Right lobe of liver (tissue), 6 donors: Measurements from ENCODE around the gene STX11. TPM values are rescaled to one million over a fixed set of nuclear protein-coding genes. Genes with fewer than 3 reads are reported as not detected.

Experiments
- ATAC-seq, 4 donors: fragments of 200-7000 bp; cut with Tn5 transposase; one replicate each; pipeline ENCODE4 v1.9.1; 2020; ENCODE audit warnings: mild to moderate bottlenecking in 4 of 4, moderate library complexity in 4 of 4
- DNase-seq, 3 donors: peaks; one replicate each; pipeline ENCODE4 v3.0.0-alpha.2; 2020
- H3K27ac ChIP-seq, 3 donors: fragments of 200-600 bp; one replicate each; pipeline ENCODE4 v1.8.0; 2022
- H3K27me3 ChIP-seq, 2 donors: fragments of 200-600 bp; one replicate each; pipeline ENCODE4 v1.8.0; 2022
- H3K36me3 ChIP-seq, 4 donors: fragments of 200-600 bp; sonication (generic) in 1 of 4; one replicate each; pipeline versions ENCODE4 v1.5.1 to v1.8.0; 2017 to 2022; ENCODE audit warnings: control low read depth in 1 of 4
- H3K4me1 ChIP-seq, 4 donors: fragments of 200-600 bp; sonication (generic) in 1 of 4; one replicate each; pipeline versions ENCODE4 v1.5.1 to v1.8.0; 2017 to 2022; ENCODE audit warnings: control low read depth in 1 of 4
- H3K4me3 ChIP-seq, 3 donors: fragments of 200-600 bp; one replicate each; pipeline ENCODE4 v1.8.0; 2022
- H3K9me3 ChIP-seq, 4 donors: fragments of 200-600 bp; sonication (generic) in 1 of 4; one replicate each; pipeline versions ENCODE4 v1.5.1 to v1.8.0; 2017 to 2022; ENCODE audit warnings: control low read depth in 1 of 4
- CTCF ChIP-seq, 4 donors: fragments of 200-600 bp in 3 of 4; fragments of 450-650 bp in 1 of 4; IDR thresholded peaks; one replicate each; pipeline versions ENCODE4 v1.5.1 to v1.8.0; 2016 to 2022; ENCODE audit warnings: antibody characterized with exemption in 4 of 4, mild to moderate bottlenecking in 2 of 4
- POLR2A ChIP-seq: fragments of 450-650 bp; IDR thresholded peaks from one replicate; pipeline ENCODE4 v1.6.1; 2017; ENCODE audit warnings: antibody characterized with exemption, mild to moderate bottlenecking
- WGBS: methylation state at CpG from one replicate; pipeline ENCODE4 v1.1.6; 2018; ENCODE audit warnings: low coverage, low lambda C conversion rate; ENCODE audit not compliant: insufficient coverage; ENCODE audit errors: missing lambda C conversion rate; 5-methylcytosine and 5-hydroxymethylcytosine counted together
- intact Hi-C, 2 donors: fragments of 100-400 bp; cut with DNase I; formaldehyde crosslinking; loops; one replicate each; pipeline versions ENCODE4 v1.11.2 to v1.14.1; 2022
- total RNA-seq, 6 experiments: library from RNA; depleted of rRNA in 2 of 6; stranded (reverse); fragments of >200 nt in 2 of 6; fragmentation: NEBNext Ultra II Directional in 3 of 6; extraction: Animal tissue kit (Norgen Biotek cat#: 25700) in 3 of 6; gene quantifications; one replicate each; pipeline versions ENCODE4 v1.1.0 to v1.2.4, GENCODE V29; 2016 to 2023
- donor health status: DM: no; HTN: yes; CAD: no.
- donor health status: DM: no; HTN: no; CAD: no.
- donor health status: DM: no; HTN: no; CAD: no.
- donor health status: DM: no; HTN: yes; CAD: no.
- donor health status: DM: no; HTN: yes; CAD: no.

The STX11 gene
- total RNA-seq, 6 experiments from 2014 or later, result 0.86 to 7.4 (median 4.1) TPM

GRCh38 chr6:144220031-144220790, 69.9 kb downstream of the STX11 start:
- H3K4me1 ChIP-seq, result peaks cover 0 to 11% (median 1%) of the 10 kb centered on the region in 4 donors
- H3K4me3 ChIP-seq, result no peak overlapping the region
- TF ChIP-seq POLR2A, result no peak
- no peak for TF ChIP-seq CTCF (IDR thresholded peaks at IDR 0.05)
- H3K9me3 ChIP-seq, result no peaks in the 10 kb centered on the region
- DNase-seq (no peak), ATAC-seq (no peak)
- 81% methylated on average over 3 of the region's 5 CpGs for WGBS
- no peaks in the 10 kb centered on the region for H3K27me3 ChIP-seq
- H3K36me3 ChIP-seq, result no peaks in the 10 kb centered on the region
- H3K27ac ChIP-seq, result no peak overlapping the region
- intact Hi-C loops, result no loop called here

GRCh38 chr6:144223686-144224085, 73.4 kb downstream of the STX11 start:
- TF ChIP-seq POLR2A, result no peak
- TF ChIP-seq CTCF (IDR thresholded peaks at IDR 0.05), result no peak
- no peaks in the 10 kb centered on the region for H3K36me3 ChIP-seq
- intact Hi-C loops, result no loop called here
- no peaks in the 10 kb centered on the region for H3K27me3 ChIP-seq
- no peaks in the 10 kb centered on the region for H3K9me3 ChIP-seq
- no peaks in the 10 kb centered on the region for H3K4me1 ChIP-seq
- H3K4me3 ChIP-seq, result no peak overlapping the region
- no peak for DNase-seq
- no peak overlapping the region for H3K27ac ChIP-seq
- ATAC-seq, result no peak
- WGBS, result 98% methylated on average over 2 of the region's 2 CpGs

- no peaks in the 10 kb centered on the region for H3K4me1 ChIP-seq
- WGBS, result 73% methylated on average over 3 of the region's 3 CpGs
- H3K9me3 ChIP-seq, result no peaks in the 10 kb centered on the region
- H3K27ac ChIP-seq, result no peak overlapping the region
- no peak overlapping the region for H3K4me3 ChIP-seq
- no peaks in the 10 kb centered on the region for H3K27me3 ChIP-seq
- intact Hi-C loops, result loop anchor here in 1 of 2 donors (10.0 kb wide), 1 partner anchor 127 kb away; no protein-coding TSS in a partner anchor
- TF ChIP-seq POLR2A (no peak), CTCF (IDR thresholded peaks at IDR 0.05) (no peak)
- ATAC-seq (no peak), DNase-seq (no peak)
- H3K36me3 ChIP-seq, result no peaks in the 10 kb centered on the region
These were observed 81.4 kb downstream of the STX11 start for GRCh38 chr6:144231721-144232120.

- no peaks in the 10 kb centered on the region for H3K4me1 ChIP-seq
- H3K27ac ChIP-seq, result no peak overlapping the region
- DNase-seq (no peak), ATAC-seq (no peak)
- intact Hi-C loops, result loop anchor here in 1 of 2 donors (10.0 kb wide), 1 partner anchor 128 kb away; no protein-coding TSS in a partner anchor
- WGBS, result 70% methylated on average over 4 of the region's 4 CpGs
- TF ChIP-seq CTCF (IDR thresholded peaks at IDR 0.05) (no peak), POLR2A (no peak)
- no peaks in the 10 kb centered on the region for H3K36me3 ChIP-seq
- no peaks in the 10 kb centered on the region for H3K9me3 ChIP-seq
- H3K4me3 ChIP-seq, result no peak overlapping the region
- no peaks in the 10 kb centered on the region for H3K27me3 ChIP-seq
These were observed 82.0 kb downstream of the STX11 start for GRCh38 chr6:144232176-144232831.
